TTC549 (cell line): ENCODE measurements around the gene FGFR4.

Experiments used
- FAIRE-seq: peaks from 2 replicates; lab custom pipeline; 2012; peaks lifted over from hg19 to GRCh38; lab: Jason Lieb, UNC

The FGFR4 gene

DNA sequence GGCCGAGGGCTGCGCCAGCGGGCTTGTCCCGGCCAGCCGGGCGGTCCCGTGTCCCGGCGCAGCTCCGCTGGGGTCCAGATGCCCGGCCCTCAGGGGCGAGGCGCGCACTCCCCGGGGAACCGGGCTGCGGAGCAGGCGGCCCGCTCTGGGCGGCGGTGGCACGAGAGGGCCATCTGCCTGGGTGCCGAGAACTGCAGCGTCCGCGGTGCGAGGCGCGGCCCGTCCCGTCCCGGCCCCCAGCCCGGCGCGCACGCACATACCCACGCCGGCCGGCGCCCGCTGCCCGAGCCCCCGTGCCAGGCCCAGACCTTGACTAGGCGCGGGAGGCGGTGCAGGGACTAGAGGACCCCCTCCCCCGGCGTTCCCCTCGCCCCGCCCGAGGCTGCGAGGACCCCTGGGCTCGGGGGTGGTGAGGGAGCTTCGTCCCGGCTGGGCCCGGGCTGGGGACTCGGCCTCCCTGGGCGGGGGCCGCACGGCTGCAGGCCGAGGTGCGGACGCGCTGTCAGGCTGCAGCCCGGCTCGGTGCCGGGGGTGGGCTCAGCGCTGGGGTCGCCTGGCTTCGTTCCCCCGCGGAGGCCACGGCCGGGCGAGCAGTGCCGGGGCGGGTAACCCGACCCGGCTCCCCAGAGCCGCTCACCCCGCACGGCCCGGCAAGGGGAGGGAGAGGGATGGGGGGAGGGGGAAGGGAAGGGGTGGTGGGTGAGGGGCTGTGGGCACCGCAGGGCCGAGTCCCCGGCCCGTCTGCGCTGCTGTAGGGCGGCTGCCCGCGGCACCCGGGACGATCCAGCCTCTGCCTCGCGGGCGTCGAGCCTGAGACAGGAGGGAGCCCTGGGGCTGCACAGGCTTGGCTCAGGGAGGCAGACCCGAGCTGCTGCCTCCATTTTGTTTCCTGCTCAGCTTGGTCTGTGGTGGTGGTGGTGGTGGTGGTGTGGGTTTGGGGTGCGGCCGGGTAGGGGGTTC lies 45.7 kb downstream of the FGFR4 start:
- FAIRE-seq = no peak

- no peak for FAIRE-seq
These were observed 46.6 kb downstream of the FGFR4 start, which contains the start of gene NSD1 for GRCh38 chr5:177133096-177133852. Gene NSD1 (plus strand): TSS chr5:177133773. CDS start chr5:177135104, 1,331 bp downstream.

DNA sequence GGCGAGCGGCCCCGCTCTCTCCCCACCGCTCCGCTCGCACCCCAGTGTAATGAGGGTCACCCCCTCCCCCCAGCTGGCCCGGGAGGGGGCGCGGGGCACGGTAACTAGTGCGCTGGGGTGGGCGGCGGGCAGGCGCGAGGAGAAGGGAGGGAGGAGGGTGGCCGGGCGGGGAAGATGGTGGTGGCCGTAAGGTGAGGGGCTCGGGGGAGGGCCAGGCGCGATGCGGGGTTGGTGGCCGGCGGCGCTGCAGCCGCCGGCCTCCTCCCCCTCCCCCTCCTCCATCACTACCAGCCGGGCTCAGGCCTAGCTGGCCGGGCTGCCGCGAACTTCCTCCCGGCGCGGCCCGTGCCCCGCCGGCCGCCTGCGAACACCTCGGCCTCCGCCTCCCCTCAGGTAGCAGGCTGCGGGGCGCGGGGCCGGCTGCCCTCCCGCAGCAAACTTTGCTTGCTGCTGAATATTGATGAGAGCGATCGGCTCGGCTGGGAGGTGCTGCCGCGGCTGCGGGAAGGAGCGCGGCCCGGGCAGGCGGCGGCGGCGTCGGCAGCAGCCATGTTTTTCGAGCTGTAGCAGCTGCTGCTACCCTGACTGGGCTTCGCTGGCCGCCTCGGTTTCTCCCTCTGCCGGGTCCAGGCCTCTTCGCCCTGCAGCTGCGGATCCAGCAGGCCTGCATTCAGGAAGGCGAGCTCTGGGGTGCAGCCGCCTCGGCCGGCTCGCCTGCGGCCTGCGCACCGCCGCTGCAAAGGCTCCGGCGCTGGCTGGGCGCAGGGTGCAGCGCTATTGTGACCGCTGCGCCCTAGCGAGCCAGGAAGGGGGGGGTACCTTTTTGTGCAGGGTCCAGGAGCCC lies 47.4 kb downstream of the FGFR4 start:
- no peak for FAIRE-seq

DNA sequence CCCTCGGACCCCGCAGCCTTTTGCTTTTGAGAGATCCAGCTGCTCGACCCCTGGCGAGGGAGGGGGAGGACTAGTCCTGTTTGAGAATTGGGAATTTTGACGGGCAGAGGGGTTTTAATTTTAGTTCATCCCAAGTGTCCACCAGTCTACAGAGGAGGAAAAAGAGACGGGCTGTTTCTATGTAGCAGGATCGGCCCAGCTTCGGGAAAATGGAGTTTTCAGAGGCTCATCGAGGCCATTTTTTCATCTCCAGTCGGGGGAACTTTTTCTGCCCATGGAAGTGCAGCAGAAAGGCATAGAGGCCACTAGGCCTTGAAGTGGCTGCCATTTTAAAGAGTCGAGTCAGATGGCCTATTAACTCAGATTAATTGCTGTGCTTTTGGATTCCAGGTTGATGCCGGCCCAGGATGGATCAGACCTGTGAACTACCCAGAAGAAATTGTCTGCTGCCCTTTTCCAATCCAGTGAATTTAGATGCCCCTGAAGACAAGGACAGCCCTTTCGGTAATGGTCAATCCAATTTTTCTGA lies 48.0 kb downstream of the FGFR4 start:
- no peak for FAIRE-seq

- FAIRE-seq = no peak
These were observed 53.6 kb downstream of the FGFR4 start for GRCh38 chr5:177140312-177140711.

DNA sequence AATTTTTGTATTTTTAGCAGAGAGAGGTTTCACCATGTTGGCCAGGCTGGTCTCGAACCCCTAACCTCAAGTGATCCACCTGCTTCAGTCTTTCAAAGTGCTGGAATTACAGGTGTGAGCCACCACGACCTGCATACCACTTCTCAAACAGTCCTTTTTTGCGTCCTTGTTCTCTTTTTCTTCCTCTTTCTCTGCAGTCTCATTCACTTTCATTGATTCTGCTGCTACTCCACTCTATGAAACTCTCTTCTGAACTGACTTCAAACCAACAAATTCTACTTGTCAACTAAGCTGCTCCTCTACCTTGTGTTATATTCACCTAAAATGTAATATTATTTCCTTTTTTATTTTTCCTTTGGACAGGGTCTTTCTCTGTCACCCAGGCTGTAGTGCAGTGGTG lies 54.8 kb downstream of the FGFR4 start:
- FAIRE-seq = no peak

DNA sequence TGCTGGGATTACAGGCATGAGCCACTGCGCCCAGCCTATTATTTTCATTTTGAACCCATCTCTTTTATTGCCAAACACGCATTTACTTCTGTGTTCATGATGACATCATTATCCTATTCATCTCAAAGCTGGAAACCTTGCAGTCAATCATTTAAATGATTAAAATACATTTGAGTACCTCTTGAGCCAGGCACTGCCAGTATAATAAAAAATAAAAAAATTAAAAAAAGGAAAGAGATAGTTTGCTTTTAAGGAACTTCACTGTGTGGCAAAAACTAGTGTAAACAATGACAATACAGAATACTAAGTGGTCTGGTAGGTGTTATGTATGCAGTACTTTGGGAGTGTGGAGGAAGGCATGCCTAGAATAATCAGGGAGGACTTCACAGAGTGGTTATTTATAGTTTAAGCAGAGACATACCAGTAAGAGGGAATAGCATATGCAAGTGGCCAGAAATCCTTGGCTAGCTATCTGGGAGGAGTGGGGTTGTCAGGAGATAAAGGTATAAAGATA lies 55.4 kb downstream of the FGFR4 start:
- no peak for FAIRE-seq

GRCh38 chr5:177142778-177143177 lies 56.1 kb downstream of the FGFR4 start:
- no peak for FAIRE-seq

DNA sequence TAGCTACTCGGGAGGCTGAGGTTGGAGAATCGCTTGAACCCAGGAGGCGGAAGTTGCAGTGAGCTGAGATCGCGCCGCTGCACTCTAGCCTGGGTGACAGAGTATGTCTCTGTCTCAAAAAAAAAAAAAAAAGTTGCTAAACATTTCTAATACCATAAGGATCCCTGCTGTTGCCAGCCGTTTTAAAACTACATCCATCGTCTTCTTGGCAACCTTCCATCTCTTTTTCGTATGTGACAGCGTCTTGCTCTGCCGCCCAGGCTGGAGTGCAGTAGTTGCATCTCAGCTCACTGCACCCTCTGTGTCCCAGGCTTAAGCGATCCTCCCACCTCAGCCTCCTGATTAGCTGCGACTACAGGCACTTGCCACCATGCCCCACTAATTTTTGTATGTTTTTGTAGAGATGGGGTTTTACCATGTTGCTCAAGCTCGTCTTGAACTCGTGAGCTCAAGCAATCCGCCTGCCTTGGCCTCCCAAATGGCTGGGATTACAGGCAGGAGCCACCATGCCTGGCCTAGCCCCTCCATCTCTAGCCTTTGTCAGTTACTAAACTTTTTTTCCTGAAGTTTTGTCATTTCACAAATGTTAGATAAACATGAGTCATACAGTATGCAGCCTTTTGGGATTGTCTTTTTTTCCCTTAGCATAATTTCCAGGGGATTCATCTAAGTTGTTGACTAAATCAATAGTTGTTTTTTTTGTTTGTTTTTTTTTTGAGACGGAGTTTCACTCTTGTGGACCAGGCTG lies 60.4 kb downstream of the FGFR4 start:
- FAIRE-seq = no peak
